HuH-7.5 (cell line): ENCODE measurements around the gene GRIA4.
"Not testable (repeated sequence)": the region's sequence is repeated elsewhere in the genome, so short reads cannot be mapped to it uniquely, and the experiment has no call there.

Experiments used
- DNase-seq: peaks from one replicate; pipeline ENCODE4 v3.0.0; 2011; ENCODE audit warnings: low spot score

Gene GRIA4

DNA sequence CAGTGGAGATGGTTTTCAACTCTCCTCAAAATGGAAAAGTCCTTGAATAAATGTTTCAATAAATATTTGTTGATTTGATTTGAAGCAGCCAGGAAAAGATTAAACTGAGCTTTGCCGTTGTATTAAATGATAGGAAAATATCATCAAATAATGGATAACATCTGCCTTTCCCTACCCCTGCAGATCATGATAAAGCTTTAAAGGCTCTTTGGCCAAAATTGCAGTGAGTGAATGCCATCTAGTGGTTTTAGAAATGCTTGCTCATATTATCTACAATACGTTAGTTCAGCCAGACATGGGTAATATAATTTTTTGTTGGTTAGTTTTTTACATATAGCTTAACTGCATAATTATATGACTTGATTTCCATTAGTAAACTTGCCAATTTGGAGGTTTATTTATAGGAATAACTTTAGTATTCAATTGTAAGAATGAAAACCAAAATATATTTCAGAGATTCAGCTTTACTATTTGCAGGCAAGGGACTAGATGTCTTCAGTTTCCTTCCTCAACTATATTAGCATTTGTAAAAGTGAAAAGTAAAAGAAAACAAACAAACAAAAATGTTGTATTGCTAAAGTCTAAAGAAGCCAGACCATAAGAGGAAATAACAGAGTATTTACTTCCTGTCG is 253.0 kb downstream of the GRIA4 start:
- DNase-seq = no peak

DNA sequence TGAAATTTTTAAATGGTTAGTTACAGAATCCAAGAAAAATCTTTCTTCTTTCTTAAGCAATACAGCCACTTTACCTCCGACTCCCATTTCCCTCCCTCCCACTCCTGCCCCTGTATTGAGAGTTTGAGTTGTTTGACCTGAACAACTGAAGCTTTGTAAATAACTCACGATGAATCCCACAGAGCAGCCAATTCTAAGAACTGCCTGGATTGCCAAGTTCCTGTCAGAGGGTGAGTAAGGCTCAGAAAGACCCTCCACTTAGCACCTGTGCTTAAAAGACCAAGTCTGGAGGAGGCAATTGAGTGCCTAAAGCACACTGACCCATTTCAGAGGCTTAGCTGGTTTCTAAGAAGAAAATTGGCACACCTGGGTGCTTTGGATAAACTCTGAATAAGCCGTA is 253.7 kb downstream of the GRIA4 start:
- no peak for DNase-seq

GRCh38 chr11:105867742-105868141 is 257.9 kb downstream of the GRIA4 start:
- no peak for DNase-seq

DNA sequence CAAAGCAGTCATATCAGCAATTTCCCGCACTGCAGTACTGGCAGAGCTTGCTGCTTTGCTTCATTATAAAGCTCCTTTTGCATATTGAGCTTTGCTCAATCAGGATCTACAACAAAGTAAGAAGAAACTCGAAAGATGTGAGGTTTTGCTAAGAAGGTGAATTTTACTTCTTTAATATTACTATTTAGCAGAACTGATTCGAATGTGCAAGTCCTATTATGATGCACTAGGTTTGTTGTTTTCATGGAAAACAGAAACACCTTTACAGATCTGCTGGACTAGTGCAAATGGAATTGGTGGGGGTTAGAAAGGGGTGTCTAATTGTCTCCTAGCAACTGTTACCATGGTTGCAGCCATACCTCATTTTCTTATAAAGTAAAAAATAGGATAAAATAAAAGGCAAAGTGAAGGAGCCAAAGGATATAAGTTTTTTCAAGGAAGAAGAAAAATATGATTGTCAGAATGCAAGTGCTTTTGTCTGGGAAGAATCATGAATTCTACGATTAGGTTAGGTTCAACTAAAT is 259.0 kb downstream of the GRIA4 start:
- DNase-seq = no peak

- no peak for DNase-seq
Measured at GRCh38 chr11:105870516-105871113, 260.7 kb downstream of the GRIA4 start.

DNA sequence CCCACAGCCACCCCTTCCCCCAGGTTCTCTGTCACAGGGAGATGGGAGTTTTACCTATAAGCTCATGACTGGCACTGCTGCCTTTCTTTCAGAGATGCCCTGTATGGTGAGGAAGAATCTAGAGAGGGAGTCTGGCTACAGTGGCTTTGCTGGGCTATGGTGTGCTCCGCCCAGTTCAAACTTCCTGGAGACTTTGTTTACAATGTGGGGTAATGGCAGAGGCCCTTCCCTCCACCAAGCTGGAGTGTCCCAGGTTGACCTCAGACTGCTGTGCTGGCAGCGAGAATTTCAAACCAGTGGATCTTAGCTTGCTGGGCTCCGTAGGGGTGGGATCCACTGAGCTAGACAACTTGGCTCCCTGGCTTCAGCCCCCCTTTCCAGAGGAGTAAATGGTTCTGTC is 268.6 kb downstream of the GRIA4 start:
- DNase-seq = no peak

DNA sequence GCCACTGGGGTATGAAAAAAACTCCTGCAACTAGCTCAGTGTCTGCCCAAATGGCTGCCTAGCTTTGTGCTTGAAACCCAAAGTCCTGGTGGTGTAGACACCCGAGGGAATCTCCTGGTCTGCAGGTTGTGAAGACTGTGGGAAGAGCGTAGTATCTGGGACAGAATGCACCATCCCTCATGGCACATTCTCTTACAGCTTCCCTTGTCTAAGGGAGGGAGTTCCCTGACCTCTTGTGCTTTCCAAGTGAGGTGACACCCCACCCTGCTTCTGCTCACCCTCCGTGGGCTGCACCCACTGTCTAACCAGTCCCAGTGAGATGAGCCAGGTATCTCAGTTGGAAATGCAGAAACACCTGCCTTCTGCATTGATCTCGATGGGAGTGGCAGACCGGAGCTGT is 269.1 kb downstream of the GRIA4 start:
- not testable (repeated sequence) for DNase-seq

- DNase-seq = no peak
Measured at GRCh38 chr11:105881027-105881426, 271.2 kb downstream of the GRIA4 start.

- DNase-seq = no peak
Measured at GRCh38 chr11:105884436-105884835, 274.6 kb downstream of the GRIA4 start.

DNA sequence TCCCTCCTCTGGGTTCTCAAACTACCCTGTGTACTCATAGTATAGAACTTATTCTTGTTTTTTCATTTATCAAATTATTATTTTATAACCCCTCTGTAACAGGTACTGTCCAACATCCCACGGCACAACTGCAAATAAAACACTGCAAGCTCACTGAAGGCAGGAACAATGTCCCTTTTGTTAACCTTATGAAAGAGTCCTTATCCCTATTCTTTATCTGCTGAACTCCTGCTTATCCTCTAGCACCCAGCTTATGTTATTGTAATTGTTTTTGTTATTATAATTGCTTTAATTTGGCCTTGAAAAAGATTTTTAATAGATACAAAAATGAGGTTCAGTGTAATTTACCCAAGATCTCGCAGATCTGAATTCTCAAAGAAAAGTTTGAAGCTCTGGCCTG is 281.8 kb downstream of the GRIA4 start:
- DNase-seq = no peak

GRCh38 chr11:105897161-105897560 is 287.3 kb downstream of the GRIA4 start:
- no peak for DNase-seq

DNA sequence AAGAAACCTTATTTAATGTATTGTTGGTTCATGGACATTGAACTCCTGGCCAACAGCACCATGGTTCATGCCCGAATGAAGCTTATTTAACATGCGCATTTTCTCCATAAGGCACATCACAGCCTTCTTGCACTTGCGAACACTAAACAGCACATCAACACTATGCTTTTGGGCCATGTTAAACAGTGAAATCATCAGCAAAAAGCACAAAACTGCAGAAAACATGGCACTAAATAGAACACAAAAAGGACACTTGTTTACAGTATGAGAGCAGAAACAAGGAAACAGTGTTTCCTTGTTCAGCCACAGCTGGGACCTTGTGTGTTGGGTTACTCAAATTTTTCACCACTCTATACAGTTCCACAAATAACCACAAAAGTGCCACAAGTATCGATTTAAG is 289.9 kb downstream of the GRIA4 start:
- no peak for DNase-seq

- no peak for DNase-seq
Measured at GRCh38 chr11:105900515-105901035, 290.7 kb downstream of the GRIA4 start.

- DNase-seq = no peak
Measured at GRCh38 chr11:105903113-105903512, 293.2 kb downstream of the GRIA4 start.

DNA sequence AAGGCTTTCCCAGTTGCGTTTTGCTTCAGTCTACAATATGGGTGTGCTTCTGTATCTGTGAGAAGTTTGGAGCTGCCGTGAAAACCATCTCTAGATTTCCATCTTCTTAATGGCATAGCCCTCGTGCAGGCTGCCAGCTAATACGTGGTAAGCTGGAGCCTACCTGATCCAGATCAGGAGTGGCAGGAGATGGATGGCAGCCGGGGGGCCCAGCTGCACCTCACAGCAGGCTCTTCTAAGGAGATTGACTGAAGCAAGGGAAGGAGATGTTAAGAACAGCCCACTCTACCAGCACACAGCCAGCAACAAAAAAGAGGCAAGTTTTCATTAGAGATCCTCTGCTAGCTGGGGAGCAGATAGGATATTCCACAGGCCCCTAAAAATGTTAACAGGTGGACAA is 296.6 kb downstream of the GRIA4 start:
- DNase-seq = no peak

DNA sequence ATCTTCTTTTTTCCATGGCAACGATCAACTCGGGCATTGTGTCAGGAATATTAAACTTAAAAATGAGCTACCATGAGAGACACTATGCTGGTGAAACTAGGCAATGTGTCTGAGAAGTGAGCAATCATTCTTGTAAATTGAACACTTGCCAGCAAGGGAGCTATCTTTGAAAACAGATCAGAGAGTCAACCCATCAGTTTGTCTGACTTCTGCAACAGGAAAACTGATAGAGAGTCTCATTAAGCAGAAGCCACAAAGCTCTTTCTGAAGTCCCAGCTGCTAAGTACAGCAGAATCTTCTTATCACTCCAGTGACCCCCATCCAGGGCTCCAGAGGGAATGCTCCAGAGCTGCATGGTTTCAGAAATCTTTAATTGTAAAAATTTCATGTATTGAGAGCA is 297.4 kb downstream of the GRIA4 start:
- DNase-seq = no peak

- DNase-seq = no peak
Measured at GRCh38 chr11:105910095-105910715, 300.3 kb downstream of the GRIA4 start.

- no peak for DNase-seq
Measured at GRCh38 chr11:105911454-105911853, 301.6 kb downstream of the GRIA4 start.

DNA sequence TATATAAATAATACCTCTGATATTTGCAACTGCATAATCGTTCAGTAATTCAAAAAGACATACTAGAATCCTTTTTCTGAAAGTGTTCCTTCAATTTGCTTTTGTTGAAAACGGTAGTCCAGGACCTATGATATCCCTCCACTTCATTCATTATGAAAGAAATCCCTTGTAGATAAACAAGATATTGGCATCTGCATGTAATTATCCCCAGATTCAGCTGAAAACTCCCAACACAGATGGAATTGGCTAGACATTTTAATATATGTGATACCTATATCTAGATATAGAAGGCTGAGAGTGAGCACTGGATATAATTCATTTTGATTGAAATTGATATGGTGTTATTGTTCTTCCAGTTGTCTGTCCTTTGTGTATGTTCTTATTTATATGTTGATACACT is 302.8 kb downstream of the GRIA4 start:
- DNase-seq = no peak

DNA sequence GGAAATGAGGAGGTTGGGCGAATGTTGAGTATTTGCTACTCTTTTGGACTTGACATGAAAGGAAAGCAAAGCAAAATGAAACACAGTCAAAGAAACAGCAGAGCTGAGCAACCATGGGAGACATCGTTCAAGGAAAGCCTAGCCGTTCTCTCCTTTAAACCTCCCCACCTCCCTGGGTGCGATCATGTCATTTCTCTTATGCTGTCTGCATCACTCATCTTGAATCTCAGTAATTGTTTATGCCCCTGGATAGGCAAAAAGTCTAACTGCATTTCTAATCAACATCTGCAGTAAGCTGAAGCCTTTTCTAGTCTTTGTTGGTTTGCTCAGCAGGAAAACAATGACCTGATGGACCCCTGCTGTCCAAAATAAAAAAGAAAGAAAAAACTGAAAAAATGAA is 305.1 kb downstream of the GRIA4 start:
- no peak for DNase-seq

- no peak for DNase-seq
Measured at GRCh38 chr11:105918039-105918438, 308.2 kb downstream of the GRIA4 start.

- no peak for DNase-seq
Measured at GRCh38 chr11:105918600-105918999, 308.7 kb downstream of the GRIA4 start.

GRCh38 chr11:105923252-105923651 is 313.4 kb downstream of the GRIA4 start:
- DNase-seq = no peak
